Stimulated activated CD8-positive, alpha-beta memory T cell treated with anti-CD3 and anti-CD28 coated beads, Interleukin-15, amount 100 ng/mL, for 48 hours (primary cell): ENCODE results near the gene ARF6.
"Not testable (repeated sequence)": the region's sequence is repeated elsewhere in the genome, so short reads cannot be mapped to it uniquely, and the experiment has no call there.

Experiments
- DNase-seq, 2 donors: peaks; one replicate each; pipeline ENCODE4 v3.0.0-alpha.2; 2020; ENCODE audit warnings: low read depth in 2 of 2

Gene ARF6

DNA sequence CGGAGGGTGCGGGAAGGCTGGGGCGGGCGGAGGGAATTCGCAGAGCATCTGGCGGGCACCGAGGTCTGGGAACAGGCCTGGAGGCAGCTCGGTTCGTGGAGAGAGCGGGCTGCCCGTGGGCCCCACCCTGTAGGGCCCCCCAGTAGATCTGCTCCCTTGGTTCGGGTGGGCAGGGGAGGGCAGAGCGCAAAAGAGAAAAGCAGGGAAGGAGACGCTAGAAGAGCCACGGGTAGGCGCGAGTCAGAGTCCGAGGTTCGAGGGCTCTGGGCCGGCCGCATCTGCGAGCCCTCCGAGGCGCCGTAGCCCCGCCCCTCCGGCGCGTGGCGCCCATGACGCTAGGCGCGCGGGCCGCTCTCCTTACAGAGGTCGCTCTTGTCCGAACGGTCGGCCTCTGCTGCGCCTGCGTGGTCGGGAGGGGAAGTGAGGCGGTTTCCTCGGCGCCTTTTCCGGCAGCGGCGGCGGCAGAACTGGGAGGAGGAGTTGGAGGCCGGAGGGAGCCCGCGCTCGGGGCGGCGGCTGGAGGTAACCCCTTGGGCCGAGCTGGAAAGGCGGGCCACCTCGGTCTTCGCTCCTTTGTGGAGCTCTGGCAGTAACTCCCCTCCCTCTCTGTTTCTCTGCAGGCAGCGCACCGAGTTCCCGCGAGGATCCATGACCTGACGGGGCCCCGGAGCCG, at the start of gene ARF6:
TSS of gene ARF6 (plus strand) at position 447 of the 673 bp plus-strand sequence. CDS start 655 bp downstream, outside the sequence.
- peak; percentile 96 to 97 for DNase-seq

DNA sequence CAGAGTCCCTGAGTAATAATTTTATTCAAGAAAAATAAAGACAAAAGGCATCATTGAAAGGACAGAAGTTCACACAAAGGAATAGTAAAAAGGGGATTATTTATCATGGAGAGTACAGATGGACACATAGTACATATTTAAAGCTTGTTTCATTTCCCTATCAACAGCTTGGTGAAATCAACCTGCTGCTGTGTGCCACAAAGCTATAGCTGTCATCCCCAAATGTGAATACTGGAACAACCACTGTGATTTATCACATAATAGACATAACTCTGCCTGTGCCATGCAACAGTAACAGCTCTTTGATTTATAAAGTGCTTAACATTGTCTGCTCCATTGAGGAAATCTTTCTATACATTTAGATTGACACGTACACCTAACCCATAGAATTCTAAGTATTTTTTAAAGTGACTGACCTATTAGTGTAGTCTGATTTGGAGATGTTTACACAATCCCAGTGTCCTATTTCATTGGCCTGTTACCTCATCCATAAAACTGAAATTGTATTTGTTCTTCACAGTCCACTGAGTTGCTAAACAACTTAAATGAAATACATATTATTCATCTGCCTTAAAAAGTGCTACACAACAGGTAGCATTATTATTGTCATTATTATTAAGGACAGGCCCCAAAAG, 43.6 kb upstream of the ARF6 start:
- DNase-seq: no peak

GRCh38 chr14:49851813-49852212, 41.1 kb upstream of the ARF6 start:
- DNase-seq: no peak

DNA sequence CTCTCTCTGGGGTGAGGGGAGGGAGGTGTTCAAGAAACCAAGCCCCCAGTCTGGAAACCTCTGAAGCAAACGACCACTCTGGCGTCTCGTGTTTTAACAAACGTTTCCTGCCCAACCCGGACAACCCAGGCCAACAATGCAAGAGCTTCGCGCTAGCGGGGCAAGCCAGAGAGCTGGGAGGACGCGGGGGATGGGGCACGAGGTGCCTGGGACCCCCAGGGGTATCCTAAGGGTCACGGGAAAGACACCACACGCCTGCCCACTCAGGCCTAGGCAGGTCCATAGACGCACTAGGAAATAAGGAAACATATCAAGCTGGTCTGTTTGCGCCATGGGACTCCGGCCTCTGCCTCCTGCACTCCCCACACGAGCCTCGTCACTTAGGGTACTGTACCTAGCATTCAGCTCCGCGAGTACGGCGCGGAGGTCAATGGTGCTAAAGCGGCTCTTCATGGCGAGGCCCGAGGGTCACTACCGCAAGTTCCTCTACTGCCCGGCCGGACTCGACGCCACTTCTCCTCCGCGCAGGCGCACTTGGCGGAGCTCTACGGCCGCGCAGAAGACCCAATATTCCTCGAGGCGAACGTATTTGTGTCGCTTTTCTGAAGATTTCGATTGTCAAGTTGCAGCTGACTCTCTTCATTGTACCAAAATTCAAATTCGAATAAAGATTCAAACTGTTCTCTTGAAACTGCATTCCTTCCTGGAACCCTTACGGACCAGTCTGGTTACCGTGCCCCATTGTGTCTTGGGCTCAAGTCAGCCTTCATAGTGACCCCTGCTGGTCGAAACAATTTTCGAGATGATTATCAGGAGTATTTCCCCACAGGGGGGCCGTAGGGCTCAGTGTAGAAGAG, 40.4 kb upstream of the ARF6 start, which contains the start of gene NEMF:
TSS of gene NEMF (minus strand) at position 488 of the 857 bp plus-strand sequence. CDS start at position 453, 35 bp downstream.
- peak; percentile 62 to 69 for DNase-seq

DNA sequence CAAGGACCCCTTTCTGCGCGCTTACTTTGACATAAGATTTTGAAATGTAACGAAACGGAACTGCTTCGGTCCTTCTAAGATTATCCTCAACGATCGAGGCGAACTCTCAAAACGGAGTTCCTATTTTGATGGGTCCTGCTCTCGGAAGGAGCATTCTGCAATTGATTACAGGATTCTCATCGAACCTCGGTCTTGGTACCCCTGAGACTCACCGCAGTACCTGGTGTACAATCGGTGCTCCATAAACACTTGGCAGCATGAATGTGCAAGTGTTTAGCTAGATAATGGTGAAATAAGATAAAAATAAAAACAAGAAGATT, 39.8 kb upstream of the ARF6 start:
- no peak for DNase-seq

DNA sequence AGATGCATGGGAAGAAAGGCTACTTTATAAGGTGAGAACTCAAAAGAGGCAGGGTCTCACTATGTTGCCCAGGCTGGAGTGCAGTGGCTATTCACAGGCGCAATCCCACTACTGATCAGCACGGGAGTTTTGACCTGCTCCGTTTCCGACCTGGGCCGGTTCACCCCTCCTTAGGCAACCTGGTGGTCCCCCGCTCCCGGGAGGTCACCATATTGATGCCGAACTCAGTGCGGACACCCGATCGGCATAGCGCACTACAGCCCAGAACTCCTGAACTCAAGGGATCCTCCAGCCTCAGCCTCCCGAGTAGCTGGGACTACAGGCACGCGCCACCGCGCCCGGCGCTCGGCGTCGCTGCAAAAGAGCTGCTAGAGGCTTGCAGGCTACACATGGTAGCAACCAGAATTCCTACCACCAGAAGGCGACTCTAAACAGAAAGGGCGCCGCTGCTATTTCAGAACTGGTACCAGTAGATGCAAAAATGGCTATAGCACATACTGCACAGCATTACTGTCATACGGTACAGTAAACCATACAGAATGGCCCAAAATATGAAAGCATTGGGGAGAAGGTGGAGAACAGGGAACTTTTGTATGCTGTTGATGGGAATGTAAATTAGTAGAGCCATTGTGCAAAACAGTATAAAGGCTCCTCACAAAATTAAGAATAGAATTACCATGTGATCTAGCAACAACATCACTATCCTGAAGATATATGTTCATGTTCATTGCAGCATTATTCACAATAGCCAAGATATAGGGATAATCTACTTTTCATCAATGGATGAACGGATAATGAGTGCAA, 39.1 kb upstream of the ARF6 start:
- DNase-seq: peak; percentile 46 to 55

DNA sequence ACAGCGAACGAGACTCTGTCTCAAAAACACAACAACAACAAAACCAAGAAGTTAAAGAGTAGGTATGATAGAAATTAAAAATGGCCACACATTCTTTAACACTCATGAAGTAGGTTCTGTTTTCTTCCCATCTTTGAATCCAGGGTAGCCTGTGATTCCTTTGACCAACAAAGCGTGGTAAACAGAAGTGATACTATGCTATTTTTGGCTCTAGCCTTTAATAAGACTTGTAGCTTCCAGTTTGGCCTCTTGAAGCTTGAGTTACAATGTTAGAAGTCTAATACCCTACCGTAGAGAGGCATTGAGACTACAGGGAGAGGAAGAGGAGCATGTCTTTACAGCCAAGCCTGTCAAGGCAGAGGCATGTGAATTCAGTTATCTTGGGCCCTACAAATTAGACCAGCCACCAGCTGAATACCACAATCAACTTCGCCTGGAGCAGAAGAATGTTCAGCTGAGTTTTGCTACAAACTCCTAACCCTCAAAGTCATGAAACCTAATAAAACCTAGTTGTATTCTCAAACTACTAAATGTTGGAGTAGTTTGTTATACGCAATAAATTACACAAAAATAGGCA, 35.4 kb upstream of the ARF6 start:
- DNase-seq: no peak

DNA sequence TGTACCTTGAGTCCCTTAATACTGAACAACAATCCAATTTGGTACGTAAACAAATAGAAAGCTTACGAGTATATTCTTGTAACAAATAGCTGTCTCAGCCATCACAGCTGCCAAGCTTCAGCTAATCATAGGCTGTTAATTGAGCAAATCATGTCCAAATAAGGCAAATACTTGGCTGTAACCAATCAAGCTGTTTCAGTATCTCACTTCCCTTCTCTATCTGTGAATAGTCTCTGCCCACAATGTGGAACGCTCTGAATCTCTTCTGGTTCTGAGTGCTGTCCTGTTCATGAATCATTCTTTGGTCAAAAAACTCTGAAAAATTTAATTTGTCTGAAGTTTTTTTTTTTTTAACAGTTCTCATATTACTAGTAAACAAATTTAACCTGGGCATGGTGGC, 34.5 kb upstream of the ARF6 start:
- no peak for DNase-seq

DNA sequence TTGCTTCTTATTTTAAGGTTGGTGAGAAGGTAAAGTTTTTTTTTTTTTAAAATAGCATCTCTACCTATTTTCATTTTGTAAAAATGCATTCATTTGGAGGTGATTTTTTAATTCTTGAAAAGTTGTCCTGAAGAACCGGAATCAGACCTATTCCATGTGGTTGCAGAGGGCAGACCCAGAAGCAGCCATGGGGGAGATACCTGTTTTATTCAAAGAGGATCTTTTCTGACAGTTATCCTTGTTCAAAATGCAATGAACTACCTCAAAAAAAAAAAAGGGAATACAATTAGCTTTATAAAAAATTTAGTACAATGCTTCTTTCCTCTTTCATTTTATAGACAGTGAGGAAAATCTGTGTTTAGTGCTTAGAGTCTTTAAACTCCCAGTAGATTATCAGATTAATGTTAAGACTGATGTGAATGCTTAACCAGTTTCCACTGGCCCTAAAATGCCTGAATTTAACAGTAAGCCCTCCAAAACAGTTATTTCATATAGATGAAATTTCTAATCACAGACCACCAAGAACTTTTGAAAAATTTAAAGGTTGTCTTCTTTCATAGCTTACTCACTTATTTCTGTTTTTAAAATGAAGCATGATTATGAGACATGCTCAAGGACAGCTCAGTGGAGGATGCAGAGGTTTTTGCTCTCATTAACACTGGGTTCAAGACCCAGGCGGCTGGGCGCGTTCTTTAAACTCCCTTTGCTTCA, 31.7 kb upstream of the ARF6 start:
- DNase-seq: no peak

GRCh38 chr14:49861699-49862088, 31.2 kb upstream of the ARF6 start:
- peak in 1 of 2 donors; percentile 32 for DNase-seq

- DNase-seq: peak; percentile 60 to 65
These were observed 30.7 kb upstream of the ARF6 start for GRCh38 chr14:49862089-49862673.

DNA sequence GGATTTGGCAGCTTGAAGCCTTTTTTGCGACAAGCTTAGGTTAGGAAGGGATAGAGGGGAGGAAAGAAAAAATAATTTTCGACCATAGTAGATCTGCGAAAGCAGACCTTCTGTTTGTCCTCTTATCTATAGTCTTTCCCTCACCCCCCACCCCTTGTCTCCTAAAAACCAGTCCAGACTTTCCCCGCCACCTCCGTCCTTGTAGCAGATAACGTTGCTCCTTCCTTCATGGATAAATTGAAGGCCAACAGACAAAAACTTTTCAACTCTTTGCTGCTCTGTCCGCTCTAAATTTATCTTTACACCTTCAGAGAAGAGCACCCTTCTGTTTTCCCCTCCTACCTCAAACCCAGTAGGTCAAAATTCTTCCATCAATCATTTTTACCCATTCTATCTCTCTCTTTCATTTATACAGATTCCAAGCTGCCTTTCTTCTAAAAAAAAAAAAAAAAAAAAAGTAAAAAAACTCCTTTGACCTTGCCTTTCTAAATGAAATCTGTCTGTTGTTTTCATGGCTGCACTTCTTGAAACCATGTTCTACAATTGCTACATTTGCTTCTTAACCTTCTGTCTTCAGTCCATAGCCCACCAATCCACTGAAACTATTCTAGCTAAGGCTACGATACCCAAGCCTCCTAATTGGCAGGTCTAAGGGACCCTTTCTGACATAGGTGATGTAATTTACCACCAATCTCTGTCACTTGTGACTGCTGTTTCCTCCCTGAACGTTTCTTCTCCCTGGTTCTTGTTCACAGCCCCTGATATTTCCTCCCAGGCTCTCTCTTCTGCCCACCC, 29.2 kb upstream of the ARF6 start:
- DNase-seq: no peak

DNA sequence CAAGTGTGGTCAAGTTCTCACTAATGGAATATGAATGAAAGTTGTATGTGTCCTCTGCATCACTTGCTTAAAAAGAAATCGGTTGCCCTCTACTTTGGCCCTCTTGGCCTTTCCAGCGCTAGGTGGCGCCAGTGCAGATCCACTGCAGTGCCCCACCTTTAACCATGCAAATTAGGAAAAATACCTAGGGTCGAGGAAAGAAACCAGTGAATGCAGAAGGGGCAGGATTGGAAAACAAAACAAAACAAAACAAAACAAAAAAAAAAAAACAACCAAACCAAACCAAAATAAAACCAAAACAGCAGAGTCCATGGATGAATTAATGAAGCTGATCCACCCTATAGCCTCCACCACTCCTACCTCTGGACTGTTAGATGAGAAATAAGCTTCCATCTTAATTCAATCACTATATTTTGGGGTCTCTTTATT, 27.4 kb upstream of the ARF6 start:
- DNase-seq: peak; percentile 58 to 67

- DNase-seq: peak; percentile 97 to 98
These were observed 24.8 kb upstream of the ARF6 start for GRCh38 chr14:49867831-49868719.

DNA sequence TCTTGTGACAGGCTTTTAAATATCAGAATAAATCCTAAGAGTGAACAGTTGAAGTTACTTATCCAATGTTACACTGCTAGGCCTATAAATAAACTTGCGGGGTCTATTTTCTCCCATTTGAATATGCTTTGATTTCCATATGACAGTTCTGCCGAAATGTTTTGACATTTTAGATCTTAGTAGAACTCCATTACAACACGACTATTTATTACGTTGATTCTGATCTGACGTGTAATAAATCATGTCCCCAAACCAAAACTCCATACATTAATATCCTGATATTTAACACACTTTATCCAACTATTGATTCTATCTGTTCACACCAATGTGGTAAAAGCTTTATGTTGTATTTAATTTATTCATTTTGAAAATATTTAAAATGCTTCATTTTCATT, 24.2 kb upstream of the ARF6 start:
- no peak for DNase-seq

DNA sequence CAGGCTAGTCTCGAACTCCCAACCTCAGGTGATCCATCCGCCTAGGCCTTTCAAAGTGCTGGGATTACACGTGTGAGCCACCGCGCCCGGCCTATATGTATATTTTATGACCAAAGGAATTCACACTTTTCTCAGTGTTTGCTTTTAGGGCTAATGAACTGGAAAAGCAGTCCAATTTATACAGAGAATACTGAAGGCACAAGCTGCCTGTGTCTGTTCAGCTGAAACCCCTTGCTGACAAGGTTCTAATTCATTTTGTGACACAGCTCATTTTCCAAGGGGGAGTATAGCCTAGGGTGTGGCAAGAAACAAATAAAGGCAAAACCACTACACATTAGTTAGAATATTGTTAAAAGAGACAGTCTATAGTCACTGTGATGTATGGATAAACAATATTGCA, 22.0 kb upstream of the ARF6 start:
- no peak for DNase-seq

DNA sequence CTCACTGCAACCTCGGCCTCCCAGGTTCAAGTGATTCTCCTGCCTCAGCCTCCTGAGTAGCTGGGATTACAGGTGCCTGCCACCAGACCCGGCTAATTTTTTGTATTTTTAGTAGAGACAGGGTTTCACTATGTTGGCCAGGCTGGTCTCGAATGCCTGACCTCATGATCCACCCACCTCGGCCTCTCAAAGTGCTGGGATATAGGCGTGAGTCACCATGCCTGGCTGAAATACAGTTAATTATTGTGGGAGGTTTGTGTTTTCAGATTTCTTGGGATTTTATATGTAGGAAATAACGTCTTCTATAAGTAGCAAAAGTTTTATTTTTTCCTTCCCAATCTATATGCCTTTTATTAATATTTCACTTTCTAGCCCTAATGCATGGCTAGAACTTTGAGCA, 19.3 kb upstream of the ARF6 start:
- DNase-seq: not testable (repeated sequence)

GRCh38 chr14:49875640-49876198, 17.2 kb upstream of the ARF6 start:
- DNase-seq: no peak
